HT-29 (cell line): ENCODE measurements around the gene FOXP4. TPM values are rescaled to one million over a fixed set of nuclear protein-coding genes. Genes with fewer than 3 reads are reported as not detected.

Experiments used
- DNase-seq: peaks from one replicate; pipeline ENCODE4 v3.0.0-alpha.2; 2015; ENCODE audit warnings: low spot score
- total RNA-seq: library from RNA; depleted of rRNA; stranded (reverse); fragments of >200 nt; shearing (Covaris generic); gene quantifications from 2 replicates; pipeline ENCODE4 v1.2.3, GENCODE V29; 2014

Gene FOXP4
- total RNA-seq, 1 experiment from 2014 or later, result 18.4 TPM

DNA sequence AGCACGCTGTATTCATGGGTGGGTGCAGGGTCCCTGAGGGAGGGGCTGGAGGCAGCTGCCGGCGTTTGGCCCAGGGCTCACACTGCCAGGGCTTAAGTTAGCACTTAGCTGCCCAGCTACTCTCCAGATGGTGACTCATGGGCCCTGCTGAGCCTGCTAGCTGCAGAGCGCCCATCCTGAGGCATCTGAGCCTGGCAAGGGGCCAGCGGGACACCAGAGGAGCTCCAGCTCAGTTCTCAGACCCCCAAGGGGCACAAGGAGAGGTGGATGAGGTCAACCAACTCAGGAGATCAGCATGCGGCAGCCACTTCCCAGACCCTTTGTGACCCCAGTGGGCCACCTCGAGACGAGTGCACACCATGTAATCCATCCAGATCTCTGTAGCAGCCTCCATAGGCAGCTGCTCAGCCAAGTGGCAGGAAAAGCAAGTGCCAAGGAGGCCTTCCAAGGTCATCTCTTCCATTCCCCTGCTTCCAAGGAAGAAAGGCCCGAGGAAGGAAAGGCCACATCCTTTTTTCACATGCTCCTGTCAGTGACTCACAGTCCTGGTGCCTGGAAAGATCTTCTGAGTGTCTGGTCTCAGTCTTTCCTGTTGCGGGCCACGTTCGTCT lies 35.3 kb downstream of the FOXP4 start:
- DNase-seq, result no peak

DNA sequence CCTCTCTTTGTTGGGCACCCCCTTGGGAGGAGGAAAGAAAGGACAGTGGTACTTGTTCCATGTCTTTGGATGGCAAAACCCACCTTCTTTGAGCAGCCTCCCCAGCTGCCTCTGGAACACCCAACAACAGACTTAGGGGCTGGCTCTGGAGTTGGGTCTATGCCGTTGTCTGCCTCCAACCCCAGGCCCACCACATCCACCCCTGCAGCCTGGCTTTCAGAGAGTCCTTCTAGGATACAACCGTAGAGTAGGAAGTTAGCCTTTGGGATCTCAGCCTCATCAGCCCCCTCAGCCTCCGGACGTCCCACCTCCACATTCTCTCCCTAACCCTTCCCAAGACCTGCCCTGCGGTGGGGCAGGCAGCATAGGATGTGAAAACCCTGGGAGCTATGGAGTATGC lies 36.4 kb downstream of the FOXP4 start:
- no peak for DNase-seq

DNA sequence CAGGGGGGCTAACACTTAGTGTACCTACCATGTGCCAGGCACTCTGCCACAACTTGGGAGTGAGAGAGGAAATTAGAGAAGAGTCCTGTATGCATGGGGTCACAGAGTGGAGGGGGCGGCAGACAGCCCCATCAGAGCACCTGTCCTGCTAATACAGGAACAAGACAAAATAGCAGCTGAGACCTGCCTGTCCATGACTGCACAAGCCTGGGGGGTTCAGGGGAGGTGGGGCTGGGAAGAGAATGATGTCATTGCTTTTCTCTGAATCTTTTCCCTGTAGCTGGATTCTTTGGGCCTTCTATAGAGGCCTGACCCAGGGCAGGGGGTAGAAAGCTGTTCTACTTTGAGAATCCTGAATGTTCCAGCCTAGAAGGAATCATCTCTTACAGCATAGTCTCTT lies 37.4 kb downstream of the FOXP4 start:
- no peak for DNase-seq

DNA sequence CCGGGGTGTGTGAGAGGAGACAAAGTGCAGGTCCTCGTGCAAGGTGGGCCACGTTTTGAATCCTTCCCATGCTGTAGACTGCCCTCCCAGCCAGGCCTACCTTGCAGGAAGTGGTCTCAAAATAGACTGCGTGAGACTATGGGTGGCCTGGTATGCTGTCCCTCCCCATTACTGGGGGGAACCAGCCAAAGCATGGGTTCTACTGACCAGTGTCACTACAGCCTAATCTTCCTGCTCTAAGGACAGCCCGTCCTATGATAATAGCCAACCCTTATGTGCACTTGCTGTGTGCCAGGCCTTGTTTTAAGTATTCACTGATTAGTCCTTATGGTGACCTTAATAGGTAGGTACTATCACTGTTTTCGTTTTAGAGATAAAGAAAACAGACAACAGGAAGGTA lies 38.0 kb downstream of the FOXP4 start:
- no peak for DNase-seq

DNA sequence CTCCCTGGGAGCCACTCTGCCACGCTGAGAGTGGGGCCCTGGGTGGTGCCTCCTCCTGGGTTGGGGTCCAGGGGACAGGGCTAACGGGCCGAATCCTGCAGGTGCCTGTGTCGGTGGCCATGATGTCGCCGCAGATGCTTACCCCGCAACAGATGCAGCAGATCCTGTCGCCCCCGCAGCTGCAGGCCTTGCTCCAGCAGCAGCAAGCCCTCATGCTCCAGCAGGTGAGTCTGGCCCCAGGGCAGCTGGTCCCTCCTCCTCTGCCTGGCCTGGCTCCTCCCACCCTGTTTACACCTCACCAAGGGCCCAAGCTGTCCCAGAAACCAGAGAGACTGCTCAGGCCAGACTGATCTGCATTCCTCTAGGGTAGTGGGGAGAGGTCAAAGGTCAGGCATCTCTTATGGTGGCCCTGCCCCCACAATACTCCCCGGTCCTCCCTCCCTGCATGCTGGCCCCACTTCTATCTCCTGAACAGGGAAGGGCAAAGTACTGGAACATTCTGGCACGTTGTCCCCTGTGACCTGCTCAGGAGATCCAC lies 38.6 kb downstream of the FOXP4 start:
- DNase-seq, result no peak

DNA sequence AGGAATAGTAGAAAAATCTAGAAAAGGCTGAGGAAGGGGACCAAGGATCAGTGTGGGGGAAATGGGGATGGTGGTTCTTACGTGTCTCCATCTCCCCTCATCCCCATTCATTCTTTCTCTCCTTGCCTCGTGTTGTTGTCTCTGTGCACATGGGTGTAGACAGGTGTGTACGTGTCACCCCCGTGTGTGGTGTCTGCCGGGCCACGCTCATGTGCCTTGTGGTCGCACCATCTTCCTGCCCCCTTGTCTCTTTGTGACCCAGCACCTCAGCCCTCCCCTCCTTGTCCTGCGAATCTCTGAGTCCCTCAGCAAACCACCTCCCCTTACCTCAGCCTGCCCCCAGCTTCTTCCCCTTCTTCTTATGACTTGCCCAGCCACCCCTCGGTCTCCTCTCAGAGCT lies 39.4 kb downstream of the FOXP4 start:
- DNase-seq, result no peak

DNA sequence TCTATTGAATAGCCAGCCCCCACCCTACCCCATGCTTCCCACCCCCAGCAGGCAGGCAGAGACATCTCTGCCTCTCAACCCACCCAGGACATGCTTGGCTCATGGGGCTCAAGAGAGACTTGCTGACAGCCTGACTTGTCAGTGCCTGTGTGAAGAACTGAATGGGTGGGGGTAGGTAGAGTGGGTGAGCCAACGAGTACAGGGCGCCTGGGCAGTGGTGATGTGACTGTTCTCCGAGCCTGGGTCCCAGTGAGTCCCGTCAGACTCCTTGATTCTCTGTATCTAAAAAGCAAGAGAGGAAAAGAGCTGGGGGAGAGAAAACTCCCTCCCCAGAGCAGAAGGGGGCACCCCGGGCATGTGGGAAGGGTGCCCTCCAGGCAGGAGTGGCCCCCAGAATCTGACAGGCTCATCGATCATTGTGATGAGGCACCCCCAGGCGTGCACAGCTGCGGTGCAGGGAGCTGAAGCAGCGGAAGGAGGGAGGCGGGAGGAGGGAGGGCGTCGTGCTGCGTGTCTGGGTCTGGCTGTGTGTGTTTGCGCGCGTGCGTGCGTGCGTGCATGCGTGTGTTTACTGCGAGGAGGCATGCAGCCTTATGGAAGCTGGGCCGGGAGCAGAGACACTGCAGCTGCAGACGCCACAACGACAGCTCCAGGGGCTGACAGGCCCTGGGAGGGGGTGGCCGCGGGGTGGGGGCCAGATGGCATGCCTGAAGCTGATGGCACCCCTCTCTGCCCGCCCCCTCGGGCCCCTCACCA lies 40.2 kb downstream of the FOXP4 start:
- DNase-seq, result no peak

DNA sequence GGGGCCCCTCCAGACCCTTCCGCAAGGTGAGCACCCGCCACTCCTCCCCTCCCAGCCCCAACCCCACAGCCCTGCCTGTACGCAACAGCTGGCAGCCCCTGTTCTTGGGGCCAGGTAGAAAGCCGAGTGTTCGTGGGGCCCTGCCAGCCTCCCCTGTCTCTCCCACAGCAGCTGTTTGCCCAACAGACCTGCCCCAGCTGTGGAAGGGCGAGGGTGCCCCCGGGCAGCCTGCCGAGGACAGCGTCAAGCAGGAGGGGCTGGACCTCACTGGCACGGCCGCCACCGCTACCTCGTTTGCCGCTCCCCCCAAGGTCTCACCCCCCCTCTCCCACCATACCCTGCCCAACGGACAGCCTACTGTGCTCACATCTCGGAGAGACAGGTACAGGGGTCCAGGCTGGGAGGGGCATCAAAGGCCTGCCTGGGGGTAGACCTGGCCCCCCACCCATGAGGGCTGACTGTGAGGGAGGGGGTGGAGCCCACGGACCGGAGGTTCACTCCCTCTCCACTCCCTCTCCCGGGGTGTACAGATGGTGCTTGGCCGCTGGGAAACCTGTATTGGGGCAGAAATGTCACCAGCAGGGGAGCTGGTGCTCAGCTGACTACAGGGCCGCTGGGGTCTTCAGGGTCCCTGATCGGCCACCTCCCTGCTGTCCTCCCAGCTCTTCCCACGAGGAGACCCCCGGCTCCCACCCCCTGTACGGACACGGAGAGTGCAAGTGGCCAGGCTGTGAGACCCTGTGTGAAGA lies 41.1 kb downstream of the FOXP4 start:
- DNase-seq, result no peak

DNA sequence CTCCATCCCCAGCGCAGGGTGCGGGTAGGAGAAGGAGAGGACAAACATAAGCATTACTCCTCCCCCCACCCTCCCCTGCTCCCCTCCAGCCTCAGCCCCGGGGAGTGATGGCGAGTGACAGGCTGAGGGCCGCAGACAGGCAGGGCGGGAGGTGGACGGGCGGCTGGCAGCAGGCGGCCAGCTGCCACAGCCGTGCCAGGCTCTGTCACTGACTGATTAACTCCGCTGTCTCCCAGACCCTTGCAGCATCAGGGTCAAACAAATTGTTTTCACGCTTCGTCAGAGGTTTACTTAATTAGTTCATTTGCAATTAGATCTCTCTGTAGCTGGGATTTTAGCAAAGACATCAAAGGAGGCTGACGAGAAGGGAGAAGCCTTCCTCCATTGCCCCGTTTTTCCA lies 41.9 kb downstream of the FOXP4 start:
- no peak for DNase-seq

DNA sequence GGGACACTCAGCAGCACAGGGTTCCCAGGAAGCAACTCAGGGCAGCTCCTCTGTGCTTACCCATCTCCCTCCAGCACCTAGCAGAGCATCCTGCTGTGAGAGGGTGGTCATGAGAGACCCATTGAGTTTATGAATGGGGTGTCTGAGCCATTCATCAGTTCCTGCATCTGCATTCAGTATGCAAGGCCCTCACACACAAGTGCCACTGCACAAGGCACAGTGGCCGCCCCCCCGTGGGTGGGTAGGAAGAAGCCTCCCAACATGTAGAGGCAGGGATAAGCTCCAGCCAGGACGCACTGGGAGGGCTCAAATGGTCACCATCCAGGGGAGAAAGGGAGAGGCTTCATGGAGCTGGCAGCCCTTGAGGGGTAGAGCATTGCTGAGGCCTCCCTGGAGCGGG lies 43.0 kb downstream of the FOXP4 start:
- DNase-seq, result no peak

DNA sequence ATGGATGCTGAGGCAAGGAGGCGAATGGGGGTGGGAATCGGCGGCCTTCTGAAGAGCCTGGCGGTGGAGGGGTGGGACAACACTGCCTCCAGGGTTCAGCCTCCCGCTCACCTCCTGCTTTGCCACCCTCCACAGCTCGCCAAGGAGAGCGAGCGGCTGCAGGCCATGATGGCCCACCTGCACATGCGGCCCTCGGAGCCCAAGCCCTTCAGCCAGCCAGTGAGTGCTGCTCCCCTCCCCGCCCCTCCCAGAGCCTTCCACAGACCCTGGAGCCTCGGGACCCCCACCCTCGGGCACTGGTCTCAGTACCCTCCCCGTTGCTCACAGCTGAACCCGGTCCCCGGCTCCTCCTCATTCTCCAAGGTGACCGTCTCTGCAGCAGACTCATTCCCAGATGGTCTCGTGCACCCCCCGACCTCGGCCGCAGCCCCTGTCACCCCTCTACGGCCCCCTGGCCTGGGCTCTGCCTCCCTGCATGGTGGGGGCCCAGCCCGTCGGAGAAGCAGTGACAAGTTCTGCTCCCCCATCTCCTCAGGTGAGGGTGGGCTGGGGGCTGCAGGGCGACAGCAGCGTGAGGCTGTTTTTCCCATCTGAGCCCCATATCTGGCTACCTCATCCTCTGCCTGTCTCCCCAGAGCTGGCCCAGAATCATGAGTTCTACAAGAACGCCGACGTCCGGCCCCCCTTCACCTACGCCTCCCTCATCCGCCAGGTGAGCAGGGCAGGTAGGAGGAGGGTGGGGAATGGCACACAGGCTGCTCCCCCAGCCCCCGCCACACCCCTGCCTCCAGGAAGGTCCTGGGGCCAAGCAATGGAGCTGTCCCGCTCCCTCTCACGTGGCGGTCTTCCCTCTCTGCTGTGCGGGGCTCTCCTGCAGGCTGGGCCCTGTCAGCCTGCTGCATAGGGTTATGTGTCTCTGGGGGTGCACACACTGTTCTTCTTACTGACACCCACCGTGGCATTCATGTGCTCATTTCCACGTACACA lies 43.7 kb downstream of the FOXP4 start:
- no peak for DNase-seq

DNA sequence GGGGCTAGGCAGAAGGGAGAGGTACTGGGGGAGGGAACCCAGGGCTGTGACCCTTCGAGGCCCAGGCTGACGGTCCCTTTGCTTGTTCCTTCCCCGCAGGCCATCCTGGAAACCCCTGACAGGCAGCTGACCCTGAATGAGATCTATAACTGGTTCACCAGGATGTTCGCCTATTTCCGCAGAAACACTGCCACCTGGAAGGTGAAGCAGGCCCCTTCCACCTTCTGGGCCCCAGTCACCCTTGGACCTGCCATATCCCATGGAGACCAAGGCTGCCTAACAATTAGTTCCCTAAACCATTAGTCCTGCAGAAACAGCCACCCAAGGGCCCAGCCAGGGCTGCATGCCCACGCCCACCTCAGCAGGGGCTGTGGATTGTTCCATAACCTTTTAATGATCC lies 44.9 kb downstream of the FOXP4 start:
- DNase-seq, result no peak

DNA sequence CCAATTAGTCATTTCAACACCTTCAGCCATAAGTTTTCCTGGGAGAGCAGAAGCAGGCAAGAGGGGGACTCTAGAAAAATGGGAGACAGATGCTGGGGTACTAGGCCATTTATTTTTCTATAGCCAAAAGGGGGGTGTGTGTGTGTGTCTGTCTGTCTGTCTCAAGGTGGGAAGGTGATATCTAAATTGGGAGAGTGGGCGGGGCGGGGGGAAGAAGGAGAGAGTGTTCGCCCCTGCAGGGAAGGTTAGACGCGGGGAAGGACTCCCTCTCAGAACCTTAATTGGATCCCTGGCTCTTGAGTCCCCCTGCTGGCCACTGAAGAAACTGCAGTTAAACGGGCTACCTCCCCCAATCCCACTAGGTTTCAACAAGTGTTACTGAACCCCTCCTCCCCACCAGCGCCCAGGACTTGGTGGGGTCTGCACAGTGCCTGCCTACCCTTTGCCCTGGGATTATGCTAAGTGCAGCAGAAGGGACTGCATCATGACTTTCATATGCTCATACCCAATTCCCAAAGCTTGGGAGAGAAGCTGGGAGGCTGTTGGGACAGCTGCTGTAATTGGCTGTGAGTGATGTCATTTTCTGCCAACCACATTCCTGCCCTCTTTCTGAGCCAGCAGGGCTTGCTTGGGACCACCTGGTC lies 45.8 kb downstream of the FOXP4 start:
- peak; percentile 87 for DNase-seq

DNA sequence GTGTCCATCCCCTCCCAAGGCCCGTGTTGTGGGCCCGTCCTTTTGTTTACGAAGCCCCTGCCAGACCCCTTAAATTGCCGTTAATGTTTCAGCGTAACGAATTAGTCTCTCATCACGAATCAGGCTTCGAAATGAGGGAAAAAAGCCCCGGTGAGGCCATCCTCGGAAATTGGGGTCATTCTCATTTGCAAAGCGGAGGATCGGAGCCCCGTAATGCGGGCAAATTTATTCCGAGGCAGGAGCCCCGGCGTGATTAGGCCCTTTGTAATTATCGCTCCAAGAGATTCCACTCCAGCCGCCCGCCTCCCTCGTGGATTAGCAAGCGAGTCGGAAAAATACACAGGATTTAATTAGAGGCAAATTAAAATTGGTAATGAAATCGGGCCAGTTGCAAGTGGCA lies 47.2 kb downstream of the FOXP4 start:
- no peak for DNase-seq

DNA sequence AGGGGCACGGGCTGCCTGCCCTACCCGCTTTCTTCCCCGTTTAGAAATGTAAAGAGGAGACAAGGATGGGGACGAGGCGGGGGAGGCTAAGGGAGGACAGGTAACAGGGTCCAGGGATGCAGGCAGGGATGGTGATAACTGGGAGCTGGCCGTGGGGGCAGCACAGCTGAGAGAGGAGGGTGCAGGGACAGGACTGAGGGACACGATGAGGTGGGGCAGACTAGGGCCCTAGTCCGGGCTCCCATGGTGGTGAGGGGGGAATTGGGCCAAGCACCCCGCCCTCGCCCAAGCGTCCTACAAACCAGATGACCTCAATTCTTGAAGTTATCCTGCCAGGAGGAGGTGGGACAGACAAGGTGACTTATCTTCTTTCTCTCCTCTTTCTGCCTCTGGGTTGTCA lies 47.7 kb downstream of the FOXP4 start:
- no peak for DNase-seq

DNA sequence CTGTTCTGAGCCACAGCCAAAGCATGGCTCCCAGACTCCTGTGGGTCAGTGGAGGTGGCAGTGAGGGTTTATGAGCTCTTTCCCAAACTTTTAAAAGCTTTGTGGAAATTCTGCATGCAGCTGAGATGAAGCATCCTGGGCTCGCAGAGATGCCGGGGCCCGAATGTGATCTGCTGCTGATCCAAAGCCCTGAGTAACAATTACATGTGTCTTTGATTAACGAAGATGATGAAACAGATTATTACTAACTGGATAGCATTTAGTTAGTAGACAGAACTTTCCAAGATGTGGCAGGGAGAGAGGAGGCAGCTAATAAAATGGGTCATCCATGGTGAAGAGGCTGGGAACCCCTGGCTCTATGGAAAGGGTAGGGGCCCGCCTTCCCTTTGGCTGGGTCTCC lies 48.1 kb downstream of the FOXP4 start:
- DNase-seq, result no peak

DNA sequence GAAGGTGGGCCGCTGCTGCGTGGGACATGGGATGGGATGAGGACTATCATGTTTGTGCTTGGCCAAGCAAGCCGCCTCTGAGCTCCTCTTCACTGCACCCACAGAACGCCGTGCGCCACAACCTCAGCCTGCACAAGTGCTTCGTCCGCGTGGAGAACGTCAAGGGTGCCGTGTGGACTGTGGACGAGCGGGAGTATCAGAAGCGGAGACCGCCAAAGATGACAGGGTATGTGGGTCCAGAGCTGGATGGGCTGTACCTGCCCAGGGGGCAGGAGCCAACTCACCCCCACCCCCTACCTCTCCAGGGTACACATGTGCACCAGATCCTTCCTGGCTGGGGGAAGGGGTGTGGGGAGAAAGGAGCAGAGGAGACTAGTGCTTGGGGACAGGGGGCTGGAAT lies 48.6 kb downstream of the FOXP4 start:
- DNase-seq, result no peak

DNA sequence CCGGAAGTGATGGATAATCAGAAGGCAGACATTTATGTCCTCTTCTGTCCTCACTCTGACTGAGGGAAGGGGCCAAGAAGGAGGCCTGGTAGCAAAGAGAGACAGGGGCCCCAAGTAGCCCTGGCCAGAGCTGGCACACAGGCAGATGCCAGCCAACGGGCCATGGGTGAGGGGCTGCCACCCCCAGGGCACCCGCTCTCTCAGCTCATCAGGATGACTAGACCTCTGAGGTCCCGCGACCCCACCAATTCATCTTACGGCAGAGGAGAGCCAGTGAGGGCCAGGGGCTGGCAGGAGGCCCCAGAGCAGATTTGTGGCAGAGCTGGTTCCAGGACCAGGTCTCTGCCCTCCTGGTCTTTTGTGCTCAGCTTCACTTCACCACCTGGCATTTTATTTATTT lies 49.0 kb downstream of the FOXP4 start:
- DNase-seq, result no peak

DNA sequence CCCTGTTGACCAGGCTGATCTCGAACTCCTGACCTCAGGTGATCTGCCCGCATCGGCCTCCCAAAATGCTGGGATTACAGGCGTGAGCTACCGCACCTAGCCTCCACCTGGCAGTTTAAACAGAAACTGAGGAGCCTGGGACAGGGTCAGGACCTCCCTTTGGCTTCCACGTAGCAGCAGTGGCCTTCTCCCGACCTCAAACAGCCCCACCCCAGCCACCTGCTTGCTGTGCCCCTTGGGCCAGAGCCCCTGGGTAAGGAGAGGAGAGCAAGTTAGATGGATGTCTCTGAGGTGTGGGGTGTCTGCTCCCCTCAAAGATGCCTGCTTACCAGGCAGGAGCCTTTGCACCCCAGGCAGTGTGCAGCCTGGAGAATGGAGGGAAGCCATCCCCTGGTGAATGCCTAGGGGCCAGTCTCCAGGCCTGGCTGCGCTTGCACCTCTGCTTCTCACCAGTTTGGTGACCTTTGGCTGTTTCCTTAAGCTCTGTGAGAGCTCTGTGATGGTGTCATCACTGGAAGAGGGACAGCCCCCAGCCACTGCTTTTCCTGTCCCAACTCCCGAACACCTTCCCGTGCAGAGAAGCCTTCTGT lies 50.0 kb downstream of the FOXP4 start:
- no peak for DNase-seq

DNA sequence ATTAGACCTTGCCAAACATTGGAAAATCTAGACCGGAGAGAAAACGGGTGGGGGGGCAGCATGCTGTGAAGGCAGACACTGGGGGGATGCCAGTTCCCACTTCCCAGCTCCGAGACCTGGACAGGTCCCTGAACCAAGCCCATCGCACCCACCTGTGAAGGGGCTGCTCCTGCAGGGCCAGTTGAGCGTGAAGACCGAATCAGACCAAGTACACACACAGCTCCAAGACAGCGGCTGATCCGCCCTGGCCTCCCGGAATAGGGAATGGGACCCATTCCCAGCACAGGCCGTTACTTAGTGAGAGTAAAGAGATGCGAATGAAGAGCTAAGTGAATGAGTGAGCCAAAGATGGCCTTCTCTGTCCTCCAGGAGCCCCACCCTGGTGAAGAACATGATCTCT lies 50.6 kb downstream of the FOXP4 start:
- no peak for DNase-seq
